Liver (tissue), 9 donors: Measurements from ENCODE around the gene ASB2. TPM values are rescaled to one million over a fixed set of nuclear protein-coding genes. Genes with fewer than 3 reads are reported as not detected.

Source experiments
- DNase-seq: peaks from one replicate; pipeline ENCODE4 v3.0.0-alpha.2; 2017; ENCODE audit warnings: low spot score
- H3K27ac ChIP-seq, 2 donors: one replicate each; pipeline ENCODE4 v1.7.0; 2013; ENCODE audit warnings: inconsistent platforms in 2 of 2, low read length in 2 of 2, control low read depth in 1 of 2, low read depth in 1 of 2, mild to moderate bottlenecking in 1 of 2
- H3K27me3 ChIP-seq, 4 donors: one replicate each; pipeline versions ENCODE4 v1.6.1 to v1.7.0; 2013; ENCODE audit warnings: low read length in 3 of 4, inconsistent platforms in 1 of 4, mild to moderate bottlenecking in 1 of 4, moderate library complexity in 1 of 4; ENCODE audit not compliant: control insufficient read depth in 4 of 4, insufficient read depth in 4 of 4
- H3K36me3 ChIP-seq, 4 donors: one replicate each; pipeline versions ENCODE4 v1.6.1 to v1.7.0; 2013; ENCODE audit warnings: low read length in 3 of 4, mild to moderate bottlenecking in 3 of 4, low read depth in 1 of 4, moderate library complexity in 1 of 4; ENCODE audit not compliant: control insufficient read depth in 4 of 4, insufficient read depth in 3 of 4
- H3K4me1 ChIP-seq, 4 donors: one replicate each; pipeline versions ENCODE4 v1.6.1 to v1.7.0; 2013; ENCODE audit warnings: low read length in 3 of 4, mild to moderate bottlenecking in 3 of 4, moderate library complexity in 1 of 4; ENCODE audit not compliant: control insufficient read depth in 4 of 4, insufficient read depth in 4 of 4
- H3K4me3 ChIP-seq, 3 donors: one replicate each; pipeline versions ENCODE4 v1.6.1 to v1.7.0; 2013; ENCODE audit warnings: low read length in 3 of 3, control low read depth in 1 of 3, low read depth in 1 of 3, mild to moderate bottlenecking in 1 of 3
- H3K9ac ChIP-seq, 2 donors: one replicate each; pipeline ENCODE4 v1.7.0; 2013; ENCODE audit warnings: low read length in 2 of 2, mild to moderate bottlenecking in 2 of 2, moderate library complexity in 2 of 2, control low read depth in 1 of 2, low read depth in 1 of 2
- H3K9me3 ChIP-seq, 4 donors: one replicate each; pipeline versions ENCODE4 v1.6.1 to v1.7.0; 2013; ENCODE audit warnings: low read length in 3 of 4; ENCODE audit not compliant: control insufficient read depth in 4 of 4
- ATF3 ChIP-seq: IDR thresholded peaks from 2 replicates; pipeline ENCODE4 v1.6.1; 2016; ENCODE audit warnings: antibody characterized with exemption
- CTCF ChIP-seq: fragments of 150-350 bp; IDR thresholded peaks from 2 replicates; pipeline ENCODE4 v1.5.1; 2017; ENCODE audit warnings: improper control_type of control experiment, low read depth, low read length; ENCODE audit not compliant: missing input control
- EGR1 ChIP-seq, 2 donors: IDR thresholded peaks; 2 replicates each; pipeline ENCODE4 v1.6.1; 2016 to 2018; ENCODE audit warnings: antibody characterized with exemption in 2 of 2, low read depth in 2 of 2
- FOXA1 ChIP-seq: IDR thresholded peaks from 2 replicates; pipeline ENCODE4 v1.6.1; 2016; ENCODE audit warnings: antibody characterized with exemption
- FOXA2 ChIP-seq: IDR thresholded peaks from 2 replicates; pipeline ENCODE4 v1.6.1; 2016; ENCODE audit warnings: antibody characterized with exemption
- HNF4A ChIP-seq, 2 donors: conservative IDR thresholded peaks; 2 replicates each; pipeline ENCODE4 v1.6.1; 2016; ENCODE audit warnings: antibody characterized with exemption in 2 of 2, mild to moderate bottlenecking in 2 of 2
- HNF4G ChIP-seq: IDR thresholded peaks from 2 replicates; pipeline ENCODE4 v1.6.1; 2016; ENCODE audit warnings: antibody characterized with exemption
- MAX ChIP-seq: IDR thresholded peaks from 2 replicates; pipeline ENCODE4 v1.6.1; 2016; ENCODE audit warnings: antibody characterized with exemption
- RAD21 ChIP-seq, 2 donors: IDR thresholded peaks; 2 replicates each; pipeline ENCODE4 v1.6.1; 2016; ENCODE audit warnings: antibody characterized with exemption in 2 of 2, mild to moderate bottlenecking in 2 of 2
- REST ChIP-seq: IDR thresholded peaks from 2 replicates; pipeline ENCODE4 v1.6.1; 2016; ENCODE audit warnings: antibody characterized with exemption, mild to moderate bottlenecking
- SP1 ChIP-seq: IDR thresholded peaks from 2 replicates; pipeline ENCODE4 v1.6.1; 2018; ENCODE audit warnings: antibody characterized with exemption, mild to moderate bottlenecking
- YY1 ChIP-seq: IDR thresholded peaks from 2 replicates; pipeline ENCODE4 v1.6.1; 2016; ENCODE audit warnings: antibody characterized with exemption, mild to moderate bottlenecking
- ZBTB33 ChIP-seq: IDR thresholded peaks from 2 replicates; pipeline ENCODE4 v1.6.1; 2016; ENCODE audit warnings: antibody characterized with exemption
- WGBS: extraction: QIAGEN DNeasy Blood & Tissue Kit; methylation state at CpG from one replicate; pipeline ENCODE4 v1.1.7; 2013; 5-methylcytosine and 5-hydroxymethylcytosine counted together
- polyA plus RNA-seq, 2 donors: library from polyadenylated mRNA; stranded (reverse) in 1 of 2; unstranded in 1 of 2; fragments of 200-250 nt in 1 of 2; fragments of >200 nt in 1 of 2; fragmentation: Nextera tagmentation in 1 of 2; extraction: Ambion mirVana in 1 of 2; gene quantifications; one replicate each; pipeline versions ENCODE4 v1.2.1 to v1.2.3, GENCODE V29; 2013 to 2015
- total RNA-seq, 2 donors: library from RNA; depleted of rRNA; stranded (reverse); fragments of >200 nt; gene quantifications; one replicate each; pipeline ENCODE4 v1.2.3, GENCODE V29; 2014
- donor health status: healthy.
- donor health status: healthy.
- donor health status: healthy.
- donor health status: healthy.
- donor health status: healthy.

The ASB2 gene
- total and polyA plus RNA-seq, 4 donors, result 0.18 to 0.56 (median 0.38) TPM

GRCh38 chr14:93957333-93957710, 19.0 kb downstream of the ASB2 start:
- TF ChIP-seq CTCF (no peak), YY1 (no peak), REST (no peak), FOXA1 (no peak), ATF3 (no peak), HNF4A (conservative IDR thresholded peaks at IDR 0.05) (no peak)
- Histone ChIP-seq H3K27ac (no peak overlapping the region), H3K9ac (no peak overlapping the region), H3K4me3 (no peak overlapping the region), H3K27me3 (no peaks in the 10 kb centered on the region), H3K9me3 (no peaks in the 10 kb centered on the region), H3K4me1 (peaks cover 3 to 15% (median 9%) of the 10 kb centered on the region in 4 donors), H3K36me3 (no peaks in the 10 kb centered on the region)
- 93% methylated on average over 7 of the region's 7 CpGs for WGBS
- DNase-seq, result no peak

- Histone ChIP-seq H3K4me1 (peaks cover 3 to 13% (median 9%) of the 10 kb centered on the region in 4 donors), H3K27me3 (no peaks in the 10 kb centered on the region), H3K36me3 (no peaks in the 10 kb centered on the region), H3K27ac (no peak overlapping the region), H3K9me3 (no peaks in the 10 kb centered on the region), H3K4me3 (no peak overlapping the region), H3K9ac (no peak overlapping the region)
- 70% methylated on average over 14 of the region's 14 CpGs for WGBS
- DNase-seq, result no peak
- TF ChIP-seq ZBTB33 (no peak), RAD21 (IDR thresholded peaks at IDR 0.05) (no peak), HNF4G (no peak), ATF3 (no peak), MAX (no peak), FOXA2 (no peak), EGR1 (IDR thresholded peaks at IDR 0.05; ENCODE audit: low read depth in 2 of 2) (no peak), FOXA1 (no peak), SP1 (no peak)
Measured at GRCh38 chr14:93956514-93957332, 19.6 kb downstream of the ASB2 start.
